ENCODE data around the gene IGF1R. TPM values are rescaled to one million over a fixed set of nuclear protein-coding genes. Genes with fewer than 3 reads are reported as not detected.

Gene IGF1R
- total RNA-seq, 1 experiment from 2014 or later: 16.3 TPM

DNA sequence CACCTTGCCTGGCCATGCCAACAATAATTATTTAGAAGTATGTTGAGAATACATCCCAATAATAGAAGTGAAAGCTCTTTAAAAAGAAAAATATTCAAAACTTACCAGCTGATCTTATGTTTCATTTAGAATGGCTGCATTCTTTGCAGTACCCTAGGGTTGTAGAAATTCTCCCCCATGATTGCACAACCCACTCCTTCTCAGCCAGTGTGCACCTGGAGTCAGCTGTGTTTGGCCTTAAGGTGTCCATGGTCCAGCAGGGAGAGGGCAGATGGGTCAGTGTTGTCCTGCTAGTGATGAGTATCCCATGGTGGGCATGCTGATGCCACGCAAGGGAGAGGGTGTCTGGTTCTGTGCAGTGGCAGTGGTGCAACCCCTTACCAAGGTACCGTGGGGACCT lies 117.3 kb downstream of the IGF1R start:
- no peak overlapping the region for H3K9ac ChIP-seq (ENCODE audit: low read length)
- no peak overlapping the region for H3K4me3 ChIP-seq (replicated peaks in 1 of 2; ENCODE audit: low read depth in 1 of 2, low read length in 2 of 2)
- ATAC-seq: no peak

GRCh38 chr15:98767692-98768091 lies 119.4 kb downstream of the IGF1R start:
- no peak for DNase-seq (ENCODE audit: low read depth, low spot score)
- ChIA-PET RAD21 (ENCODE audit: low non-redundant PET in 1 of 2, low total read pairs in 2 of 2, uncharacterized antibody in 2 of 2, unreplicated experiment in 2 of 2) (no interaction called here), POLR2A (no interaction called here), CTCF (no interaction called here)
- Histone ChIP-seq H2AFZ (ENCODE audit: low read depth, low read length, poor library complexity, severe bottlenecking) (no peak overlapping the region), H3K36me3 (ENCODE audit: control insufficient read depth in 1 of 2, insufficient read depth in 2 of 2, low read length in 2 of 2) (no peaks in the 10 kb centered on the region), H3K9me2 (ENCODE audit: insufficient read depth) (no peaks in the 10 kb centered on the region), H3K27ac (ENCODE audit: low read depth, low read length) (no peak overlapping the region), H3K4me2 (ENCODE audit: low read length) (no peak overlapping the region), H3K9ac (ENCODE audit: low read length) (no peak overlapping the region), H3K79me2 (ENCODE audit: insufficient read depth, low read length) (no peaks in the 10 kb centered on the region), H3K9me3 (ENCODE audit: control insufficient read depth in 1 of 2, insufficient read depth in 1 of 2, low read depth in 1 of 2, low read length in 2 of 2) (no peaks in the 10 kb centered on the region), H3K4me1 (ENCODE audit: control insufficient read depth in 1 of 2, insufficient read depth in 2 of 2, low read length in 2 of 2) (peaks cover 0 to 2% of the 10 kb centered on the region in 2 experiments; a peak in 2 of 4 replicates), H4K20me1 (ENCODE audit: insufficient read depth) (no peaks in the 10 kb centered on the region), H3K27me3 (ENCODE audit: insufficient read depth, low read length) (no peaks in the 10 kb centered on the region), H3K4me3 (replicated peaks in 1 of 2; ENCODE audit: low read depth in 1 of 2, low read length in 2 of 2) (no peak overlapping the region)
- no TSS peak for BruUV-seq (replicated peaks)
- intact Hi-C loops (cut with micrococcal nuclease): no loop called here
- ATAC-seq: no peak
- TF ChIP-seq, protein P1, sequence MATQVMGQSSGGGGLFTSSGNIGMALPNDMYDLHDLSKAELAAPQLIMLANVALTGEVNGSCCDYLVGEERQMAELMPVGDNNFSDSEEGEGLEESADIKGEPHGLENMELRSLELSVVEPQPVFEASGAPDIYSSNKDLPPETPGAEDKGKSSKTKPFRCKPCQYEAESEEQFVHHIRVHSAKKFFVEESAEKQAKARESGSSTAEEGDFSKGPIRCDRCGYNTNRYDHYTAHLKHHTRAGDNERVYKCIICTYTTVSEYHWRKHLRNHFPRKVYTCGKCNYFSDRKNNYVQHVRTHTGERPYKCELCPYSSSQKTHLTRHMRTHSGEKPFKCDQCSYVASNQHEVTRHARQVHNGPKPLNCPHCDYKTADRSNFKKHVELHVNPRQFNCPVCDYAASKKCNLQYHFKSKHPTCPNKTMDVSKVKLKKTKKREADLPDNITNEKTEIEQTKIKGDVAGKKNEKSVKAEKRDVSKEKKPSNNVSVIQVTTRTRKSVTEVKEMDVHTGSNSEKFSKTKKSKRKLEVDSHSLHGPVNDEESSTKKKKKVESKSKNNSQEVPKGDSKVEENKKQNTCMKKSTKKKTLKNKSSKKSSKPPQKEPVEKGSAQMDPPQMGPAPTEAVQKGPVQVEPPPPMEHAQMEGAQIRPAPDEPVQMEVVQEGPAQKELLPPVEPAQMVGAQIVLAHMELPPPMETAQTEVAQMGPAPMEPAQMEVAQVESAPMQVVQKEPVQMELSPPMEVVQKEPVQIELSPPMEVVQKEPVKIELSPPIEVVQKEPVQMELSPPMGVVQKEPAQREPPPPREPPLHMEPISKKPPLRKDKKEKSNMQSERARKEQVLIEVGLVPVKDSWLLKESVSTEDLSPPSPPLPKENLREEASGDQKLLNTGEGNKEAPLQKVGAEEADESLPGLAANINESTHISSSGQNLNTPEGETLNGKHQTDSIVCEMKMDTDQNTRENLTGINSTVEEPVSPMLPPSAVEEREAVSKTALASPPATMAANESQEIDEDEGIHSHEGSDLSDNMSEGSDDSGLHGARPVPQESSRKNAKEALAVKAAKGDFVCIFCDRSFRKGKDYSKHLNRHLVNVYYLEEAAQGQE (IDR thresholded peaks at IDR 0.05; ENCODE audit: low read depth): no peak
- TF ChIP-seq SP1 (IDR thresholded peaks at IDR 0.05; ENCODE audit: low read depth) (no peak), SRF (IDR thresholded peaks at IDR 0.05; ENCODE audit: low read depth) (no peak), ZFX (IDR thresholded peaks at IDR 0.05) (no peak), ZNF274 (IDR thresholded peaks at IDR 0.05; ENCODE audit: low read depth, low read length) (no peak), EZH2phosphoT487 (IDR thresholded peaks at IDR 0.05; ENCODE audit: borderline replicate concordance) (no peak), CBX3 (IDR thresholded peaks at IDR 0.05; ENCODE audit: low read depth) (no peak), POLR2AphosphoS5 (IDR thresholded peaks at IDR 0.05; ENCODE audit: low read depth, low read length) (no peak), POLR2A (IDR thresholded peaks at IDR 0.05; ENCODE audit: borderline replicate concordance, extremely low read depth, insufficient read depth, insufficient read length) (no peak), SIN3A (IDR thresholded peaks at IDR 0.05; ENCODE audit: low read depth) (no peak)
- TF ChIP-seq, protein P2, sequence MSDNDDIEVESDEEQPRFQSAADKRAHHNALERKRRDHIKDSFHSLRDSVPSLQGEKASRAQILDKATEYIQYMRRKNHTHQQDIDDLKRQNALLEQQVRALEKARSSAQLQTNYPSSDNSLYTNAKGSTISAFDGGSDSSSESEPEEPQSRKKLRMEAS (IDR thresholded peaks at IDR 0.05): no peak
- TF ChIP-seq, protein P3, sequence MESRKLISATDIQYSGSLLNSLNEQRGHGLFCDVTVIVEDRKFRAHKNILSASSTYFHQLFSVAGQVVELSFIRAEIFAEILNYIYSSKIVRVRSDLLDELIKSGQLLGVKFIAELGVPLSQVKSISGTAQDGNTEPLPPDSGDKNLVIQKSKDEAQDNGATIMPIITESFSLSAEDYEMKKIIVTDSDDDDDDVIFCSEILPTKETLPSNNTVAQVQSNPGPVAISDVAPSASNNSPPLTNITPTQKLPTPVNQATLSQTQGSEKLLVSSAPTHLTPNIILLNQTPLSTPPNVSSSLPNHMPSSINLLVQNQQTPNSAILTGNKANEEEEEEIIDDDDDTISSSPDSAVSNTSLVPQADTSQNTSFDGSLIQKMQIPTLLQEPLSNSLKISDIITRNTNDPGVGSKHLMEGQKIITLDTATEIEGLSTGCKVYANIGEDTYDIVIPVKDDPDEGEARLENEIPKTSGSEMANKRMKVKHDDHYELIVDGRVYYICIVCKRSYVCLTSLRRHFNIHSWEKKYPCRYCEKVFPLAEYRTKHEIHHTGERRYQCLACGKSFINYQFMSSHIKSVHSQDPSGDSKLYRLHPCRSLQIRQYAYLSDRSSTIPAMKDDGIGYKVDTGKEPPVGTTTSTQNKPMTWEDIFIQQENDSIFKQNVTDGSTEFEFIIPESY (IDR thresholded peaks at IDR 0.05; ENCODE audit: extremely low read depth, insufficient replicate concordance, low read length): no peak

More for the DNA sequence above, 117.3 kb downstream of the IGF1R start:
- no peak for DNase-seq (ENCODE audit: low read depth, low spot score)
- H3K9me2 ChIP-seq (ENCODE audit: insufficient read depth): no peaks in the 10 kb centered on the region
- H3K4me1 ChIP-seq (ENCODE audit: control insufficient read depth in 1 of 2, insufficient read depth in 2 of 2, low read length in 2 of 2): no peaks in the 10 kb centered on the region
- H3K79me2 ChIP-seq (ENCODE audit: insufficient read depth, low read length): no peaks in the 10 kb centered on the region
- H4K20me1 ChIP-seq (ENCODE audit: insufficient read depth): no peaks in the 10 kb centered on the region
- H3K27me3 ChIP-seq (ENCODE audit: insufficient read depth, low read length): no peaks in the 10 kb centered on the region
- H3K36me3 ChIP-seq (ENCODE audit: control insufficient read depth in 1 of 2, insufficient read depth in 2 of 2, low read length in 2 of 2): no peaks in the 10 kb centered on the region
- ChIA-PET RAD21 (ENCODE audit: low non-redundant PET in 1 of 2, low total read pairs in 2 of 2, uncharacterized antibody in 2 of 2, unreplicated experiment in 2 of 2) (no interaction called here), POLR2A (no interaction called here), CTCF (no interaction called here)
- H3K27ac ChIP-seq (ENCODE audit: low read depth, low read length): no peak overlapping the region
- intact Hi-C loops (cut with micrococcal nuclease): no loop called here
- TF ChIP-seq FOSL1 (IDR thresholded peaks at IDR 0.05; ENCODE audit: low read depth) (no peak), CBX3 (IDR thresholded peaks at IDR 0.05; ENCODE audit: low read depth) (no peak), SIN3A (IDR thresholded peaks at IDR 0.05; ENCODE audit: low read depth) (no peak), EZH2phosphoT487 (IDR thresholded peaks at IDR 0.05; ENCODE audit: borderline replicate concordance) (no peak)
- no peak overlapping the region for H3K4me2 ChIP-seq (ENCODE audit: low read length)
- no peak overlapping the region for H2AFZ ChIP-seq (ENCODE audit: low read depth, low read length, poor library complexity, severe bottlenecking)
- no TSS peak for BruUV-seq (replicated peaks)
- no peaks in the 10 kb centered on the region for H3K9me3 ChIP-seq (ENCODE audit: control insufficient read depth in 1 of 2, insufficient read depth in 1 of 2, low read depth in 1 of 2, low read length in 2 of 2)
